GM23338 (cell line): ENCODE data around the gene NUCKS1. TPM values are rescaled to one million over a fixed set of nuclear protein-coding genes. Genes with fewer than 3 reads are reported as not detected.

Source experiments
- ATAC-seq: fragments of 200-7000 bp; cut with Tn5 transposase; 3 replicates; pipeline ENCODE4 v1.9.1; 2020
- DNase-seq: peaks from one replicate; pipeline ENCODE4 v3.0.0-alpha.2; 2015; ENCODE audit warnings: low spot score
- H2AFZ ChIP-seq: fragments of 200-600 bp; sonication (generic); 2 replicates; pipeline ENCODE4 v1.8.0; 2016; ENCODE audit warnings: antibody characterized with exemption, mild to moderate bottlenecking, moderate library complexity
- H3F3A ChIP-seq: fragments of 200-600 bp; sonication (generic); replicated peaks from 2 replicates; pipeline ENCODE4 v1.8.0; 2017; ENCODE audit warnings: antibody characterized with exemption, mixed run types, low read depth
- H3K27ac ChIP-seq: fragments of 200-600 bp; sonication (generic); 2 replicates; pipeline ENCODE4 v1.6.1; 2016; ENCODE audit warnings: low read depth
- H3K27me3 ChIP-seq: fragments of 200-600 bp; sonication (generic); 2 replicates; pipeline ENCODE4 v1.8.0; 2016; ENCODE audit warnings: mild to moderate bottlenecking, mixed run types, moderate library complexity; ENCODE audit not compliant: insufficient read depth
- H3K36me3 ChIP-seq: fragments of 200-600 bp; sonication (generic); 2 replicates; pipeline ENCODE4 v1.8.0; 2016; ENCODE audit warnings: mild to moderate bottlenecking; ENCODE audit not compliant: insufficient read depth
- H3K4me1 ChIP-seq: fragments of 200-600 bp; sonication (generic); 2 replicates; pipeline ENCODE4 v1.8.0; 2016; ENCODE audit warnings: mild to moderate bottlenecking, moderate library complexity; ENCODE audit not compliant: insufficient read depth
- H3K4me2 ChIP-seq: fragments of 200-600 bp; sonication (generic); 2 replicates; pipeline ENCODE4 v1.7.1; 2017; ENCODE audit warnings: mixed run types
- H3K4me3 ChIP-seq: fragments of 200-600 bp; sonication (generic); 2 replicates; pipeline ENCODE4 v1.6.1; 2016; ENCODE audit warnings: mixed run types
- H3K79me2 ChIP-seq: fragments of 200-600 bp; sonication (generic); replicated peaks from 2 replicates; pipeline ENCODE4 v1.8.0; 2017; ENCODE audit warnings: mild to moderate bottlenecking; ENCODE audit not compliant: insufficient read depth
- H3K9me2 ChIP-seq: fragments of 200-600 bp; sonication (generic); 2 replicates; pipeline ENCODE4 v1.8.0; 2017; ENCODE audit not compliant: insufficient read depth
- H4K20me1 ChIP-seq: fragments of 200-600 bp; sonication (generic); replicated peaks from 2 replicates; pipeline ENCODE4 v1.8.0; 2017; ENCODE audit warnings: mild to moderate bottlenecking; ENCODE audit not compliant: insufficient read depth
- H3K27ac Mint-ChIP-seq: 2 replicates; pipeline ENCODE4 v1.8.0; 2020; ENCODE audit warnings: inconsistent platforms, mild to moderate bottlenecking, moderate library complexity, mixed read lengths
- H3K27me3 Mint-ChIP-seq: 3 replicates; pipeline ENCODE4 v1.8.0; 2022; ENCODE audit warnings: low read depth, mild to moderate bottlenecking, moderate library complexity, mixed read lengths, inconsistent platforms; ENCODE audit not compliant: insufficient read depth, poor library complexity
- H3K36me3 Mint-ChIP-seq: 3 replicates; pipeline ENCODE4 v1.8.0; 2021; ENCODE audit warnings: low read depth, mild to moderate bottlenecking, inconsistent platforms, moderate library complexity, mixed read lengths
- H3K4me1 Mint-ChIP-seq: 3 replicates; pipeline ENCODE4 v1.8.0; 2020; ENCODE audit warnings: mild to moderate bottlenecking, inconsistent platforms, mixed read lengths
- H3K4me3 Mint-ChIP-seq: 3 replicates; pipeline ENCODE4 v1.8.0; 2021; ENCODE audit warnings: moderate library complexity, mild to moderate bottlenecking, inconsistent platforms, mixed read lengths
- H3K9me3 Mint-ChIP-seq: 3 replicates; pipeline ENCODE4 v1.8.0; 2020; ENCODE audit warnings: moderate library complexity, mild to moderate bottlenecking, inconsistent platforms, mixed read lengths
- CREB1 ChIP-seq: fragments of 250-450 bp; sonication (Bioruptor Pico); IDR thresholded peaks from 2 replicates; pipeline ENCODE4 v1.5.0; 2020; ENCODE audit warnings: low read depth, mild to moderate bottlenecking, moderate library complexity
- EZH2 ChIP-seq: fragments of 200-600 bp; sonication (generic); IDR thresholded peaks from one replicate; pipeline ENCODE4 v1.8.0; 2017; ENCODE audit warnings: antibody characterized with exemption, mild to moderate bottlenecking, low read depth; ENCODE audit not compliant: unreplicated experiment
- EZH2phosphoT487 ChIP-seq: fragments of 200-600 bp; sonication (generic); IDR thresholded peaks from one replicate; pipeline ENCODE4 v1.8.1; 2018; ENCODE audit warnings: antibody characterized with exemption; ENCODE audit not compliant: unreplicated experiment
- JUNB ChIP-seq: IDR thresholded peaks from one replicate; pipeline ENCODE4 v1.6.1; 2016; ENCODE audit warnings: antibody characterized with exemption; ENCODE audit not compliant: unreplicated experiment
- NANOG ChIP-seq: IDR thresholded peaks from 2 replicates; pipeline ENCODE4 v1.6.1; 2016; ENCODE audit warnings: antibody characterized with exemption, borderline replicate concordance
- POLR2AphosphoS5 ChIP-seq: IDR thresholded peaks from 2 replicates; pipeline ENCODE4 v1.6.1; 2016; ENCODE audit warnings: antibody characterized with exemption, low read depth
- STAT1 ChIP-seq: IDR thresholded peaks from one replicate; pipeline ENCODE4 v1.6.1; 2016; ENCODE audit warnings: antibody characterized with exemption; ENCODE audit not compliant: unreplicated experiment
- ZNF114 ChIP-seq: fragments of 250-450 bp; sonication (Bioruptor Pico); IDR thresholded peaks from 2 replicates; pipeline ENCODE4 v1.5.0; 2020; ENCODE audit warnings: mild to moderate bottlenecking, moderate library complexity
- ZNF331 ChIP-seq: fragments of 250-450 bp; sonication (Bioruptor Pico); IDR thresholded peaks from 2 replicates; pipeline ENCODE4 v1.5.0; 2020; ENCODE audit warnings: low read depth, mild to moderate bottlenecking, moderate library complexity
- polyA plus RNA-seq: library from polyadenylated mRNA; unstranded; fragments of >200 nt; fragmentation: Nextera tagmentation; extraction: Ambion mirVana; gene quantifications from 2 replicates; pipeline ENCODE4 v1.2.1, GENCODE V29; 2016
- total RNA-seq: library from RNA; depleted of rRNA; stranded (reverse); fragments of >200 nt; shearing (Covaris generic); gene quantifications from 2 replicates; pipeline ENCODE4 v1.2.3, GENCODE V29; 2014
- TF ChIP-seq, protein P1 (sequence below), 2 experiments: fragments of 200-600 bp in 1 of 2; sonication (generic) in 1 of 2; conservative IDR thresholded peaks; 2 replicates each; pipeline versions ENCODE4 v1.5.1 to v1.6.1; 2016 to 2017; ENCODE audit warnings: antibody characterized with exemption in 2 of 2, low read depth in 2 of 2, mild to moderate bottlenecking in 2 of 2, moderate library complexity in 1 of 2
- TF ChIP-seq, protein P2 (sequence below): IDR thresholded peaks from 2 replicates; pipeline ENCODE4 v1.6.1; 2016; ENCODE audit warnings: antibody characterized with exemption
- TF ChIP-seq, protein P3 (sequence below): IDR thresholded peaks from one replicate; pipeline ENCODE4 v1.6.1; 2018; ENCODE audit warnings: antibody characterized with exemption; ENCODE audit not compliant: unreplicated experiment
- TF ChIP-seq, protein P4 (sequence below): fragments of 250-450 bp; sonication (Bioruptor Pico); IDR thresholded peaks from 2 replicates; pipeline ENCODE4 v1.5.0; 2020; ENCODE audit warnings: mild to moderate bottlenecking, moderate library complexity

Gene NUCKS1
- total and polyA plus RNA-seq, 2 experiments from 2014 or later, result 255 to 307 TPM

DNA sequence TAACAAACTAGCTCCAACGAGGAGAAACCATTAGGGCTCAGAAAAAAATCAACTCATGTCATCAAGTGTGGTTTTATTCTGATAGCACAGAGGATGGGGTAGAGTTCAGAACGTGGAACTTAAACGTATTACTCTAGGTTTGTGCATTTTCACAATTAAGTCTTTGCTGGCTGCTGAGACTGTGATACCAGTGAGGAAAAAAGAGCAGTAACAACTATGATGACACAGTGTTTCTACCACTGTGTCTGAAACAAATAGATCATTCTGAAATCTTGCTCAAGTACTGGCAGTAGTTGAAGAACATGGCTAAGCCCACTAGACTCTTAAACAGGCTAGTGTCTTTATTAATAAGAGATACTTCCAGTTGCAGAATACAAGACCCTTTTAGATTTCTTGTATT, 31.0 kb downstream of the NUCKS1 start:
- no peak overlapping the region for H3K4me3 Mint-ChIP-seq
- peaks cover 2% of the 10 kb centered on the region for H3K27me3 Mint-ChIP-seq
- H3K27ac Mint-ChIP-seq, result no peak overlapping the region
- H3K79me2 ChIP-seq, result peaks cover under 1% of the 10 kb centered on the region; the same call in 1 of the 2 replicates
- no peaks in the 10 kb centered on the region for H3K27me3 ChIP-seq
- no peaks in the 10 kb centered on the region for H3K9me2 ChIP-seq
- H3K4me3 ChIP-seq, result no peak overlapping the region
- no peaks in the 10 kb centered on the region for H3K9me3 Mint-ChIP-seq
- no peak overlapping the region for H3K4me2 ChIP-seq
- DNase-seq (no peak), ATAC-seq (no peak)
- H3K27ac ChIP-seq, result no peak overlapping the region
- peaks cover under 1% of the 10 kb centered on the region for H4K20me1 ChIP-seq
- H3K4me1 ChIP-seq, result peaks cover 30% of the 10 kb centered on the region
- H2AFZ ChIP-seq, result no peak overlapping the region
- H3K4me1 Mint-ChIP-seq, result peaks cover 28% of the 10 kb centered on the region
- peaks cover 57% of the 10 kb centered on the region for H3K36me3 ChIP-seq
- H3K36me3 Mint-ChIP-seq, result peaks cover 81% of the 10 kb centered on the region
- TF ChIP-seq, protein P1, sequence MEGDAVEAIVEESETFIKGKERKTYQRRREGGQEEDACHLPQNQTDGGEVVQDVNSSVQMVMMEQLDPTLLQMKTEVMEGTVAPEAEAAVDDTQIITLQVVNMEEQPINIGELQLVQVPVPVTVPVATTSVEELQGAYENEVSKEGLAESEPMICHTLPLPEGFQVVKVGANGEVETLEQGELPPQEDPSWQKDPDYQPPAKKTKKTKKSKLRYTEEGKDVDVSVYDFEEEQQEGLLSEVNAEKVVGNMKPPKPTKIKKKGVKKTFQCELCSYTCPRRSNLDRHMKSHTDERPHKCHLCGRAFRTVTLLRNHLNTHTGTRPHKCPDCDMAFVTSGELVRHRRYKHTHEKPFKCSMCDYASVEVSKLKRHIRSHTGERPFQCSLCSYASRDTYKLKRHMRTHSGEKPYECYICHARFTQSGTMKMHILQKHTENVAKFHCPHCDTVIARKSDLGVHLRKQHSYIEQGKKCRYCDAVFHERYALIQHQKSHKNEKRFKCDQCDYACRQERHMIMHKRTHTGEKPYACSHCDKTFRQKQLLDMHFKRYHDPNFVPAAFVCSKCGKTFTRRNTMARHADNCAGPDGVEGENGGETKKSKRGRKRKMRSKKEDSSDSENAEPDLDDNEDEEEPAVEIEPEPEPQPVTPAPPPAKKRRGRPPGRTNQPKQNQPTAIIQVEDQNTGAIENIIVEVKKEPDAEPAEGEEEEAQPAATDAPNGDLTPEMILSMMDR (conservative IDR thresholded peaks at IDR 0.05; ENCODE audit: low read depth in 2 of 2), result no peak
- TF ChIP-seq STAT1 (no peak), ZNF114 (CRISPR knock-in tag) (no peak), ZNF331 (CRISPR knock-in tag) (no peak), NANOG (no peak), CREB1 (CRISPR knock-in tag) (no peak), EZH2phosphoT487 (no peak), POLR2AphosphoS5 (no peak), EZH2 (no peak), JUNB (no peak)
- TF ChIP-seq, protein P2, sequence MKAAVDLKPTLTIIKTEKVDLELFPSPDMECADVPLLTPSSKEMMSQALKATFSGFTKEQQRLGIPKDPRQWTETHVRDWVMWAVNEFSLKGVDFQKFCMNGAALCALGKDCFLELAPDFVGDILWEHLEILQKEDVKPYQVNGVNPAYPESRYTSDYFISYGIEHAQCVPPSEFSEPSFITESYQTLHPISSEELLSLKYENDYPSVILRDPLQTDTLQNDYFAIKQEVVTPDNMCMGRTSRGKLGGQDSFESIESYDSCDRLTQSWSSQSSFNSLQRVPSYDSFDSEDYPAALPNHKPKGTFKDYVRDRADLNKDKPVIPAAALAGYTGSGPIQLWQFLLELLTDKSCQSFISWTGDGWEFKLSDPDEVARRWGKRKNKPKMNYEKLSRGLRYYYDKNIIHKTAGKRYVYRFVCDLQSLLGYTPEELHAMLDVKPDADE, result no peak
- TF ChIP-seq, protein P3, sequence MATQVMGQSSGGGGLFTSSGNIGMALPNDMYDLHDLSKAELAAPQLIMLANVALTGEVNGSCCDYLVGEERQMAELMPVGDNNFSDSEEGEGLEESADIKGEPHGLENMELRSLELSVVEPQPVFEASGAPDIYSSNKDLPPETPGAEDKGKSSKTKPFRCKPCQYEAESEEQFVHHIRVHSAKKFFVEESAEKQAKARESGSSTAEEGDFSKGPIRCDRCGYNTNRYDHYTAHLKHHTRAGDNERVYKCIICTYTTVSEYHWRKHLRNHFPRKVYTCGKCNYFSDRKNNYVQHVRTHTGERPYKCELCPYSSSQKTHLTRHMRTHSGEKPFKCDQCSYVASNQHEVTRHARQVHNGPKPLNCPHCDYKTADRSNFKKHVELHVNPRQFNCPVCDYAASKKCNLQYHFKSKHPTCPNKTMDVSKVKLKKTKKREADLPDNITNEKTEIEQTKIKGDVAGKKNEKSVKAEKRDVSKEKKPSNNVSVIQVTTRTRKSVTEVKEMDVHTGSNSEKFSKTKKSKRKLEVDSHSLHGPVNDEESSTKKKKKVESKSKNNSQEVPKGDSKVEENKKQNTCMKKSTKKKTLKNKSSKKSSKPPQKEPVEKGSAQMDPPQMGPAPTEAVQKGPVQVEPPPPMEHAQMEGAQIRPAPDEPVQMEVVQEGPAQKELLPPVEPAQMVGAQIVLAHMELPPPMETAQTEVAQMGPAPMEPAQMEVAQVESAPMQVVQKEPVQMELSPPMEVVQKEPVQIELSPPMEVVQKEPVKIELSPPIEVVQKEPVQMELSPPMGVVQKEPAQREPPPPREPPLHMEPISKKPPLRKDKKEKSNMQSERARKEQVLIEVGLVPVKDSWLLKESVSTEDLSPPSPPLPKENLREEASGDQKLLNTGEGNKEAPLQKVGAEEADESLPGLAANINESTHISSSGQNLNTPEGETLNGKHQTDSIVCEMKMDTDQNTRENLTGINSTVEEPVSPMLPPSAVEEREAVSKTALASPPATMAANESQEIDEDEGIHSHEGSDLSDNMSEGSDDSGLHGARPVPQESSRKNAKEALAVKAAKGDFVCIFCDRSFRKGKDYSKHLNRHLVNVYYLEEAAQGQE, result no peak
- TF ChIP-seq, protein P4, sequence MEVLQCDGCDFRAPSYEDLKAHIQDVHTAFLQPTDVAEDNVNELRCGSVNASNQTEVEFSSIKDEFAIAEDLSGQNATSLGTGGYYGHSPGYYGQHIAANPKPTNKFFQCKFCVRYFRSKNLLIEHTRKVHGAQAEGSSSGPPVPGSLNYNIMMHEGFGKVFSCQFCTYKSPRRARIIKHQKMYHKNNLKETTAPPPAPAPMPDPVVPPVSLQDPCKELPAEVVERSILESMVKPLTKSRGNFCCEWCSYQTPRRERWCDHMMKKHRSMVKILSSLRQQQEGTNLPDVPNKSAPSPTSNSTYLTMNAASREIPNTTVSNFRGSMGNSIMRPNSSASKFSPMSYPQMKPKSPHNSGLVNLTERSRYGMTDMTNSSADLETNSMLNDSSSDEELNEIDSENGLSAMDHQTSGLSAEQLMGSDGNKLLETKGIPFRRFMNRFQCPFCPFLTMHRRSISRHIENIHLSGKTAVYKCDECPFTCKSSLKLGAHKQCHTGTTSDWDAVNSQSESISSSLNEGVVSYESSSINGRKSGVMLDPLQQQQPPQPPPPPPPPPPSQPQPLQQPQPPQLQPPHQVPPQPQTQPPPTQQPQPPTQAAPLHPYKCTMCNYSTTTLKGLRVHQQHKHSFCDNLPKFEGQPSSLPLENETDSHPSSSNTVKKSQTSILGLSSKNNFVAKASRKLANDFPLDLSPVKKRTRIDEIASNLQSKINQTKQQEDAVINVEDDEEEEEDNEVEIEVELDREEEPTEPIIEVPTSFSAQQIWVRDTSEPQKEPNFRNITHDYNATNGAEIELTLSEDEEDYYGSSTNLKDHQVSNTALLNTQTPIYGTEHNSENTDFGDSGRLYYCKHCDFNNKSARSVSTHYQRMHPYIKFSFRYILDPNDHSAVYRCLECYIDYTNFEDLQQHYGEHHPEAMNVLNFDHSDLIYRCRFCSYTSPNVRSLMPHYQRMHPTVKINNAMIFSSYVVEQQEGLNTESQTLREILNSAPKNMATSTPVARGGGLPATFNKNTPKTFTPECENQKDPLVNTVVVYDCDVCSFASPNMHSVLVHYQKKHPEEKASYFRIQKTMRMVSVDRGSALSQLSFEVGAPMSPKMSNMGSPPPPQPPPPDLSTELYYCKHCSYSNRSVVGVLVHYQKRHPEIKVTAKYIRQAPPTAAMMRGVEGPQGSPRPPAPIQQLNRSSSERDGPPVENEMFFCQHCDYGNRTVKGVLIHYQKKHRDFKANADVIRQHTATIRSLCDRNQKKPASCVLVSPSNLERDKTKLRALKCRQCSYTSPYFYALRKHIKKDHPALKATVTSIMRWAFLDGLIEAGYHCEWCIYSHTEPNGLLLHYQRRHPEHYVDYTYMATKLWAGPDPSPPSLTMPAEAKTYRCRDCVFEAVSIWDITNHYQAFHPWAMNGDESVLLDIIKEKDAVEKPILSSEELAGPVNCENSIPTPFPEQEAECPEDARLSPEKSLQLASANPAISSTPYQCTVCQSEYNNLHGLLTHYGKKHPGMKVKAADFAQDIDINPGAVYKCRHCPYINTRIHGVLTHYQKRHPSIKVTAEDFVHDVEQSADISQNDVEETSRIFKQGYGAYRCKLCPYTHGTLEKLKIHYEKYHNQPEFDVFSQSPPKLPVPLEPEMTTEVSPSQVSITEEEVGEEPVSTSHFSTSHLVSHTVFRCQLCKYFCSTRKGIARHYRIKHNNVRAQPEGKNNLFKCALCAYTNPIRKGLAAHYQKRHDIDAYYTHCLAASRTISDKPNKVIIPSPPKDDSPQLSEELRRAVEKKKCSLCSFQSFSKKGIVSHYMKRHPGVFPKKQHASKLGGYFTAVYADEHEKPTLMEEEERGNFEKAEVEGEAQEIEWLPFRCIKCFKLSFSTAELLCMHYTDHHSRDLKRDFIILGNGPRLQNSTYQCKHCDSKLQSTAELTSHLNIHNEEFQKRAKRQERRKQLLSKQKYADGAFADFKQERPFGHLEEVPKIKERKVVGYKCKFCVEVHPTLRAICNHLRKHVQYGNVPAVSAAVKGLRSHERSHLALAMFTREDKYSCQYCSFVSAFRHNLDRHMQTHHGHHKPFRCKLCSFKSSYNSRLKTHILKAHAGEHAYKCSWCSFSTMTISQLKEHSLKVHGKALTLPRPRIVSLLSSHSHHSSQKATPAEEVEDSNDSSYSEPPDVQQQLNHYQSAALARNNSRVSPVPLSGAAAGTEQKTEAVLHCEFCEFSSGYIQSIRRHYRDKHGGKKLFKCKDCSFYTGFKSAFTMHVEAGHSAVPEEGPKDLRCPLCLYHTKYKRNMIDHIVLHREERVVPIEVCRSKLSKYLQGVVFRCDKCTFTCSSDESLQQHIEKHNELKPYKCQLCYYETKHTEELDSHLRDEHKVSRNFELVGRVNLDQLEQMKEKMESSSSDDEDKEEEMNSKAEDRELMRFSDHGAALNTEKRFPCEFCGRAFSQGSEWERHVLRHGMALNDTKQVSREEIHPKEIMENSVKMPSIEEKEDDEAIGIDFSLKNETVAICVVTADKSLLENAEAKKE, result no peak
- peaks cover 19% of the 10 kb centered on the region; the same call in 1 of the 2 replicates for H3F3A ChIP-seq
